Naive thymus-derived CD8-positive, alpha-beta T cell (primary cell): ENCODE measurements around the gene ROBO1. TPM values are rescaled to one million over a fixed set of nuclear protein-coding genes. Genes with fewer than 3 reads are reported as not detected.

Experiments
- ATAC-seq, 2 donors: fragments of 150-1000 bp; cut with Tn5 transposase in 1 of 2; sonication (Bioruptor Pico), chemical (Tn5 transposase) in 1 of 2; 1 replicate in 1 of 2; 2 replicates in 1 of 2; pipeline ENCODE4 v1.10.0; 2021; ENCODE audit warnings: mild to moderate bottlenecking in 2 of 2, moderate library complexity in 2 of 2
- POLR2A ChIA-PET: fragments of 350-600 bp; sonication (Branson Sonifier 250); formaldehyde crosslinking; loops from one replicate; lab custom pipeline; 2021; ENCODE audit warnings: antibody characterized with exemption; lab: Charles Lee
- DNase-seq, 10 donors: peaks; one replicate each; pipeline versions ENCODE4 v3.0.0 to v3.0.0-alpha.2; 2020 to 2022
- H3K27ac Mint-ChIP-seq, 10 donors: one replicate each; pipeline ENCODE4 v1.8.0; 2020 to 2022; ENCODE audit warnings: mild to moderate bottlenecking in 10 of 10, mixed read lengths in 10 of 10, moderate library complexity in 4 of 10, inconsistent platforms in 1 of 10
- H3K27me3 Mint-ChIP-seq, 5 donors: one replicate each; pipeline ENCODE4 v1.8.0; 2021 to 2022; ENCODE audit warnings: mixed read lengths in 5 of 5
- H3K36me3 Mint-ChIP-seq, 3 donors: one replicate each; pipeline ENCODE4 v1.8.0; 2020 to 2022; ENCODE audit warnings: mixed read lengths in 3 of 3, mild to moderate bottlenecking in 2 of 3, inconsistent platforms in 1 of 3
- H3K4me1 Mint-ChIP-seq, 4 donors: one replicate each; pipeline ENCODE4 v1.8.0; 2021 to 2022; ENCODE audit warnings: mixed read lengths in 4 of 4
- H3K4me3 Mint-ChIP-seq, 10 donors: one replicate each; pipeline ENCODE4 v1.8.0; 2020 to 2022; ENCODE audit warnings: mild to moderate bottlenecking in 10 of 10, mixed read lengths in 10 of 10, moderate library complexity in 6 of 10, inconsistent platforms in 1 of 10
- H3K9me3 Mint-ChIP-seq, 9 donors: one replicate each; pipeline ENCODE4 v1.8.0; 2020 to 2022; ENCODE audit warnings: mixed read lengths in 9 of 9, mild to moderate bottlenecking in 3 of 9, inconsistent platforms in 1 of 9, moderate library complexity in 1 of 9
- polyA plus RNA-seq, 3 donors: library from polyadenylated mRNA; unstranded; fragments of 300-500 nt; fragmentation: Illumina TruSeq; gene quantifications; one replicate each; pipeline ENCODE4 v1.2.3, GENCODE V29; 2021
- total RNA-seq, 8 experiments: library from RNA in 2 of 8; stranded (reverse) in 2 of 8; gene quantifications; one replicate each; pipeline ENCODE4 v1.2.3 and lab custom pipeline; 2021 to 2026

The ROBO1 gene
- total and polyA plus RNA-seq, 5 experiments from 2014 or later: 2.3 to 16.3 (median 12.5) TPM

DNA sequence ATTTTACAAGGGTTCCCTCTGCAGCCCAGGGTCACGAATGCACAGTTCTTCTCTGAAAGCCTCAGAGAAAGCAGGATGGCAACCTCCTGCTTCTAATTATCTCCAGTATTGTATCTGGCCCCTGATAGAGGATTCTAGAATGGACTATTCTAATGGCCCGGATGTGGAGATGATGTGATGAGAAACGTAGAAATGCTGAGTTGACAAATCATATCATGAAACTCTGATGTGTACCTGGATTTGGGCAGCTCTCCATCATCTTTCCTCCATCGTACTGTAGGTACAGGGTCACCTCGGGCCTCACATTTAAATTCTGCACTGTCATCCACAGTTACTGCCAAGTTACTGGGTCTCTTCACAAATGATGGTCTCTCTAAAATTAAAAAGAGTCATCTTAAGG is 1050.8 kb downstream of the ROBO1 start:
- POLR2A ChIA-PET: no interaction called here
- ATAC-seq (no peak), DNase-seq (no peak)
- H3K27ac Mint-ChIP-seq: no peak overlapping the region
- no peaks in the 10 kb centered on the region for H3K36me3 Mint-ChIP-seq
- H3K4me3 Mint-ChIP-seq: no peak overlapping the region
- H3K27me3 Mint-ChIP-seq: no peaks in the 10 kb centered on the region
- peaks cover 0 to 16% (median 4%) of the 10 kb centered on the region in 9 donors for H3K9me3 Mint-ChIP-seq
- peaks cover 0 to 15% (median 4%) of the 10 kb centered on the region in 4 donors for H3K4me1 Mint-ChIP-seq

DNA sequence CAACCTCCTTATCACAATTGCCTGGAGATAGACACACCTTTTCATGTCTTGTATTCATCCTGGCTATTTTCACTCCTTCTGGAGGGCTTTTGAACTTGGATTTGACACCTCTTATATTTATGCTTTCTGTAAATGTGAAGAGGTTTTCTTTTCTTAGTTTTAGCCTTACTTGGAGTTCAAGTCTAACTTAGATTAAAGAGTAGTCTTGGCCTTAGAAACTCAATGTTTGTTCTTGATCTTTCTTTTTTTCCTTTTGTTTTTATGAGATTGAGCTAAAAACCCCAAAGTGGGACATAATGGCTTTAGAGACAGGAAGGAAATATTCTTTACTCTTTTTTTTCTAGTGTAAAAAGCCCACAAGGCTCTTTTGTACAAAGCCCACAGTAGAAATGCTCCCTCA is 1054.9 kb downstream of the ROBO1 start:
- H3K4me1 Mint-ChIP-seq: peaks cover 0 to 16% (median 6%) of the 10 kb centered on the region in 4 donors
- H3K9me3 Mint-ChIP-seq: peaks cover 0 to 18% (median 4%) of the 10 kb centered on the region in 9 donors
- H3K27ac Mint-ChIP-seq: peak overlapping the region in 8 of 10 donors; percentile 5 to 92 (median 68)
- POLR2A ChIA-PET: no interaction called here
- H3K36me3 Mint-ChIP-seq: no peaks in the 10 kb centered on the region
- DNase-seq (peak in 3 of 10 donors; percentile 21 to 54 (median 31)), ATAC-seq (peak; percentile 46 to 84)
- H3K27me3 Mint-ChIP-seq: no peaks in the 10 kb centered on the region
- peak overlapping the region in 7 of 10 donors; percentile 15 to 77 (median 51) for H3K4me3 Mint-ChIP-seq

DNA sequence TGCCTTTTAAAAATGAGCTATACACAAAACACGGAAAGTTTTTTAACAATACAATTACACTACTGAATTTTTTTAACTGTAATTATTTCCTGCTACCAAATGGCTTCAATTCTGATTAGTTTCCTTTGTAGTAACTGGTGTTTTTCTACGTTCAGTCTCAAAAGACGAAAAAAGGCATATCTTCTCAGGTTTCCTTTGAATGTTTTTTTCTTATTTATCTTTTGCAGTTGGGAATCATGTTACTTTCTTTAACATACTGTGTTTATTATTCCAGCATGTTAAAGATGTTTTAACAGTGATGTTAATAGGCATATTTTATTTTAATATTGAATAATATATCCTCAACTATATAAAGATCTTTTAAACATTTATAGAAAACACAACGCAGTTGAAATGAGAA is 1055.5 kb downstream of the ROBO1 start:
- Mint-ChIP-seq H3K4me3 (peak overlapping the region in 4 of 10 donors; percentile 11 to 30 (median 13)), H3K9me3 (peaks cover 0 to 14% (median 4%) of the 10 kb centered on the region in 9 donors), H3K27ac (peak overlapping the region in 7 of 10 donors; percentile 4 to 92 (median 46)), H3K4me1 (peaks cover 0 to 22% (median 8%) of the 10 kb centered on the region in 4 donors), H3K36me3 (no peaks in the 10 kb centered on the region), H3K27me3 (no peaks in the 10 kb centered on the region)
- POLR2A ChIA-PET: interaction anchor here (0.7 kb wide), 1 partner anchor 86 kb away, joined by 7 read pairs; no protein-coding TSS in a partner anchor
- no peak for ATAC-seq
- DNase-seq: no peak

DNA sequence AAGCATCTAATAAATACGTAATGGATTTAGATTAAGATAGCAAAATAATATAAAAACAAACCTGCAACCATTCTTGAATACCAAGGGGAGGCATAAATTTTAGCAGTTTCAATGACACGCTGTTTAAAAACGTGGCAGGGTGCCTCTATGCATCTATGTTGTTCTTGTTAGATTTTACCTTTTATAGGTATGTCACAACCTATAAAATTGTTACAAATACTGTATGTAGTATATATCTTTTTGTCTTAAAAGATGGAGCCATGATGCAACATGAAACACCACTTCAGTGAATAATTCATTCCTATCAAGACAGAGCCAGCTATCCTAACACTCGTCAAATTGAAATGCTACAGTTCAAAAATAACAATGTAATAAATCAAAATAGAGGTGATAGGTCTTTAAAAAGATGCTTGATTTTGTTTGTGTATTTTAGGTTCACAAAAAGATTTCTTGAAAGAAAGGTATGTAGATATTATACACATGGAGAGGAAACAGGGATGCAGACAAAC is 1059.2 kb downstream of the ROBO1 start:
- no peaks in the 10 kb centered on the region for H3K36me3 Mint-ChIP-seq
- DNase-seq (no peak), ATAC-seq (no peak)
- peaks cover 0 to 28% (median 11%) of the 10 kb centered on the region in 4 donors for H3K4me1 Mint-ChIP-seq
- POLR2A ChIA-PET: no interaction called here
- H3K27me3 Mint-ChIP-seq: no peaks in the 10 kb centered on the region
- no peak overlapping the region for H3K27ac Mint-ChIP-seq
- H3K4me3 Mint-ChIP-seq: no peak overlapping the region
- peaks cover 0 to 8% (median 0%) of the 10 kb centered on the region in 9 donors for H3K9me3 Mint-ChIP-seq

DNA sequence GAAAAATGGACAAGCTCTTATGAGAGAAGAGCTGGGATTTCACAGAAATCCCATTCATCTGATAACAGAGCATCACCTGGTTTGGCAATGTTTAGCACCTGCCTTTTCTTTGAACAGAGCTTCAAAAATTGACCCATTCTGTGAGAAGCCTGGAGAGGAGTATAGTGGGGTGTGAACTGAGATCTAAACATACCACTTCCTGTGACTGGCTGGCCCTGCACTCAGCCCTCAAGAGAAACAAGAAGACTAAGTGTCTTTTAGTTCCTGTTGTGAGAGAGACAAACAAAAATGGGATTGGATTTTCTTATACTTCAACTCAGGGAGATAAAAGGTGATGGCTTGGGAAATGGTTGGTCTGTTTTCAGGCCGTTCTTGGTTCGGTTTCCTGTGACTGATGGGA is 1060.2 kb downstream of the ROBO1 start:
- peak overlapping the region in 7 of 10 donors; percentile 14 to 58 (median 33) for H3K4me3 Mint-ChIP-seq
- ATAC-seq (peak; percentile 46 to 61), DNase-seq (peak in 2 of 10 donors; percentile 13 to 33)
- POLR2A ChIA-PET: no interaction called here
- peaks cover 0 to 18% (median 10%) of the 10 kb centered on the region in 4 donors for H3K4me1 Mint-ChIP-seq
- H3K27me3 Mint-ChIP-seq: no peaks in the 10 kb centered on the region
- peak overlapping the region in 9 of 10 donors; percentile 10 to 86 (median 44) for H3K27ac Mint-ChIP-seq
- H3K36me3 Mint-ChIP-seq: no peaks in the 10 kb centered on the region
- H3K9me3 Mint-ChIP-seq: peaks cover 0 to 8% (median 0%) of the 10 kb centered on the region in 9 donors

DNA sequence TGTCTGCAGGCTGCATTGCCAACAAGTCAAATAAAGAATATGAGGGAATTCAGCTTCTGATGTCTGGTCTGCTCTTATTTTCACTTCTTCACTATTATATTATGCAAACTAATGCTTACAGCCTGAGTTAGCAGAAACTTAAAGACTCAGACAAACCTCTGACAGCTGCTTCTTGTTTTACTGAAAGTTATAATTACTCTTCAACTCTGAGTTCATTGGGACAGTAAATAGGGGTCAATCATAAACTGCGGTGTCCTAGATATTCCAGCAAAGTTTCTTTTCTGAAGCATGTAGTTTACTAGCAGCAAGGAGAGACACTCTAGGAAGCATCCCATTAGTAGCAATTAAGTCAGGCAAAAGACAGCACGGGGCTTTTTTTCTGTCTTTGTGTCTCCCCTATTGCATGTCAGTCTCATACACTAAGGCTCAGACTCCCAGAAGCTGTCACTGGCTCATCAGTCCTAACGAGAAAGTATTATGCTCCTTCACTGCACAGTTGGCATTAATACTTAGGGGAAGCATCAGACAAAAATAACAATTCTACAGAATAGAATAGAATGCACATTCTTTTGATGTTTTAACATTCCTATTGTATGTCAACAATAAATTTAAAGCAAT is 1060.8 kb downstream of the ROBO1 start:
- DNase-seq: no peak
- H3K27ac Mint-ChIP-seq: peak overlapping the region in 5 of 10 donors; percentile 43 to 84 (median 45)

DNA sequence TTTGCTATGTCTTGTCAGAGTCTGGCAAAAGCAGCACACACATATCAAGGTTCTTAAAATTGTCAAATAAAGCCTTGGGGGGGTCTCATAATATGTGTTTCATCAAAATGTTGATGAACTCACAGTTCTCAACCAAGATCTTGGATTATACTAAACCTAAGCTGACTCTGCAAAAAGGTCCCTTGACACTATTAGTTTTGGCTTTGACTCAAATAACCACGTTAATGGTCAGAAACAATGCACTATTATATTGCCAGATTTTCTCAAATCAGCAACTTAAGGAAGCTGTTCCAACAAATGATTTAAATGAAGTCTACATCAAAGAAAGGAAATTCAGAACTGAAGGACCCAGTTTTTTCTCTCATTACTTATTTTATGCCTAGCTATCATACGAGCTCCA is 1063.9 kb downstream of the ROBO1 start:
- POLR2A ChIA-PET: no interaction called here
- no peak for DNase-seq
- no peak overlapping the region for H3K27ac Mint-ChIP-seq
- peaks cover 0 to 11% (median 0%) of the 10 kb centered on the region in 9 donors for H3K9me3 Mint-ChIP-seq
- ATAC-seq: no peak
- H3K27me3 Mint-ChIP-seq: no peaks in the 10 kb centered on the region
- H3K36me3 Mint-ChIP-seq: no peaks in the 10 kb centered on the region
- no peak overlapping the region for H3K4me3 Mint-ChIP-seq
- H3K4me1 Mint-ChIP-seq: peaks cover 0 to 15% (median 8%) of the 10 kb centered on the region in 4 donors

More for the DNA sequence above, 1060.8 kb downstream of the ROBO1 start:
- H3K36me3 Mint-ChIP-seq: no peaks in the 10 kb centered on the region
- ATAC-seq: no peak
- H3K4me3 Mint-ChIP-seq: peak overlapping the region in 1 of 10 donors; percentile 33
- POLR2A ChIA-PET: no interaction called here
- H3K9me3 Mint-ChIP-seq: peaks cover 0 to 8% (median 0%) of the 10 kb centered on the region in 9 donors
- H3K4me1 Mint-ChIP-seq: peaks cover 0 to 16% (median 8%) of the 10 kb centered on the region in 4 donors
- H3K27me3 Mint-ChIP-seq: no peaks in the 10 kb centered on the region

DNA sequence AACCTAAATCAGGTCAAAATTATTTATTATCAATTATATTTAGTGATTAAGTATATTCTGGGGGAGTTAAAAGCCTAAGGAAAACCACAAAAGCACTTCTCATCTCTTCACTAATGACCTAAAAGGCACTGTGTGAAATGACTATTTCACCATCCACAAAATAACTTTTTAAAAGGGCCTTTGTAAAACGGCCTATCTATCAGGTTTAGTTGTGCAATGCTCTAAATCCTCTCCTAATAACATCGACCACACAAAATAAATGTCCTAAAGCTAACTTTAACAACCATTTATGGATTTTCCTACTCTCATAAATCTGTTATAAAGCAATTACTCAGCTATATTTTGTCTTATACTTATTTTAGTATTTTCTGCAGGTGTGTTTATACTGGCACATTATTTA is 1066.3 kb downstream of the ROBO1 start:
- H3K36me3 Mint-ChIP-seq: no peaks in the 10 kb centered on the region
- ATAC-seq (no peak), DNase-seq (no peak)
- peaks cover 0 to 3% (median under 1%) of the 10 kb centered on the region in 4 donors for H3K4me1 Mint-ChIP-seq
- no peak overlapping the region for H3K27ac Mint-ChIP-seq
- no peak overlapping the region for H3K4me3 Mint-ChIP-seq
- POLR2A ChIA-PET: no interaction called here
- H3K9me3 Mint-ChIP-seq: peaks cover 0 to 7% (median 0%) of the 10 kb centered on the region in 9 donors
- no peaks in the 10 kb centered on the region for H3K27me3 Mint-ChIP-seq

DNA sequence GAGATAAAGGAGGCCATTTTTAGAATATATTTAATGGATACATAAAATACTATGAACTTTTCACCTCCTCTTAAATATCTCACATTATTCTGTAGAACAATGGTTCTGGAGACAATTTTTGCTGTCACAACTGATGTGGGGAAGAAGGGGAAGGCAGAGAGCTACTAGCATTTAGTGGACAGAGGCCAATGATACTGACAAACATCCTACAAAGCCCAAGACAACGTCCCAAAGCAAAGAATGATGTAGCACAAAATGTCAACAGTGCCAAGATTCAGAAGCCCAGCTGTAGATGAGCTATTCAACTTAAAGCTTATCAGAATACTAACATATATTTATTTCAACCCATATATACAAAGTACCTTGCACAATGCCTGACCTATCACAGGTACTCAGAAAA is 1069.4 kb downstream of the ROBO1 start:
- H3K27me3 Mint-ChIP-seq: no peaks in the 10 kb centered on the region
- H3K27ac Mint-ChIP-seq: no peak overlapping the region
- POLR2A ChIA-PET: no interaction called here
- DNase-seq (no peak), ATAC-seq (no peak)
- no peaks in the 10 kb centered on the region for H3K4me1 Mint-ChIP-seq
- H3K36me3 Mint-ChIP-seq: no peaks in the 10 kb centered on the region
- peaks cover 0 to 5% (median 0%) of the 10 kb centered on the region in 9 donors for H3K9me3 Mint-ChIP-seq
- no peak overlapping the region for H3K4me3 Mint-ChIP-seq

DNA sequence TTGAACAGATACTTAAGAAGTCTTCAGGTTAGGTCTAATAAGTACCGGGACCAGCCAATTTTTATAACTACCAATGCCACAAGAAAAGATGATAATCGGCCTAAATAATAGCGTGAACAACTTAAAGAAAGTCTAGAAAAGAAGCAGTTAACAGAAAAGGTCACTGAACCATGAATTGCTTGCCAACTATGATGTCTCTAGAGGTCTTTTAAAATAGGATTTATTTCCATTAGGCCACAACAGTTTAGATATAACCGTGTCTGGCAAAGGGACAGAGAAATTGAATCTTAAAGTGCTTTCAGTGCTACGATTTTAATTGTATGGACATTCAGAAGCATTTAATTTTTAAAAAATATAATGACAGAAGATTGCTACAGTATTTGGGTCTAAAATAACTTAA is 1070.4 kb downstream of the ROBO1 start:
- DNase-seq (no peak), ATAC-seq (no peak)
- POLR2A ChIA-PET: no interaction called here
- Mint-ChIP-seq H3K4me1 (no peaks in the 10 kb centered on the region), H3K27ac (no peak overlapping the region), H3K27me3 (no peaks in the 10 kb centered on the region), H3K4me3 (no peak overlapping the region), H3K36me3 (no peaks in the 10 kb centered on the region), H3K9me3 (peaks cover 0 to 9% (median 0%) of the 10 kb centered on the region in 9 donors)

DNA sequence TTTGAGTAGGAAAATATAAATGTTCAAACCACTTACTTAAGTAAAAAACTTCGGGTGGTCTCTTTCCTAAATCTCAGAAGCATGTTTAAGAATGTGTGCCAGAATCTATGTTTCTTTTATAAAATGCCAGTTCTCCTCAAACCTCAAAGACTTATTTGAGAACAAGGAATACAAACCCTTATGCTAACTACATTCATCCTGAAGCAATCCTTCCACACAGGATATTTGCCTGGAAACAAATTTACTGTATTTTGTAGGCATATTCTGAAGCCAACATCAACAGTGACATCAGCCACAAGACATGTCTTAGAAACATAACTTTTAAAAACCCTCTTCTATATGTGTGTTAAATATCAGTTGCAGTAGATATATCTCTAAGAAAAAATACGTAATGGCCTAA is 1077.0 kb downstream of the ROBO1 start:
- Mint-ChIP-seq H3K36me3 (no peaks in the 10 kb centered on the region), H3K4me1 (no peaks in the 10 kb centered on the region), H3K27ac (no peak overlapping the region), H3K9me3 (peaks cover 0 to 4% (median 0%) of the 10 kb centered on the region in 9 donors), H3K4me3 (no peak overlapping the region), H3K27me3 (no peaks in the 10 kb centered on the region)
- POLR2A ChIA-PET: no interaction called here
- ATAC-seq (no peak), DNase-seq (no peak)

DNA sequence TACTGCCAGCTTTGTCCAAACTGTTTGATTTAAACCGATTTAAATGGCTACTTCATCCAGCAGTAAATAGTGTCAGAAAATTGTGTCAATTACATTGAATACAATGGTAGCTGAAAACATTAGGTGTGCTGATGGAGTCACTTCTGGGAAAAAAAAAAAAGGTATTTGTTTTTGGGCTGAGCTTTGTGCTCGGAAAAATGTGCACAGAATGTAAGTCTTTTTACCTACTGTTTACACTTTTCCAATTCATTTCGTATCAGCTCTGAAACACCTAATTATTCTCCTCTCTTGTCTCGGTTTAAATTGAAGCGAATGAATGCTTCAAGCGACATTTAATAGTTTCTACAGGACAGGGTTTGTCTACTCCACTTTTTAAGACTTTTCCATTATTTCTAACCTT is 1078.4 kb downstream of the ROBO1 start:
- DNase-seq (no peak), ATAC-seq (no peak)
- Mint-ChIP-seq H3K9me3 (peaks cover 0 to 4% (median 0%) of the 10 kb centered on the region in 9 donors), H3K36me3 (peaks cover 0 to 2% (median 0%) of the 10 kb centered on the region in 3 donors), H3K27me3 (no peaks in the 10 kb centered on the region), H3K4me3 (no peak overlapping the region), H3K4me1 (no peaks in the 10 kb centered on the region), H3K27ac (no peak overlapping the region)
- POLR2A ChIA-PET: no interaction called here

DNA sequence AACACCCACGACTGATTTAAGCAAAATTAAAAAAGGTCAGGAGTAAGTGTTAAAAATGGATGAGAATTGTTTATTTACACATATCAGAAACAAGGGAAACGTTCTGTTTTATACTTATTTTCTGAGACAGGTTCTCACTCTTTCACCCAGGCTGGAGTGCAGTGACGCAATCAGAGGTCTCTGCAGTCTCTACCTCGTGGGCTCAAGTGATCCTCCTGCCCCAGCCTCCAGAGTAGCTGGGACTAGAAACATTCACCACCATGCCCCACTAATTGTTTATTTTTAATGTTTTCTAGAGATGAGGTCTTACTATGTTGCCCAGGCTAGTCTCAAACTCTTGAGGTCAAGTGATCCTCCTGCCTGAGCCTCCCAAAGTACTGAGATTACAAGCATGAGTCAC is 1080.3 kb downstream of the ROBO1 start:
- POLR2A ChIA-PET: no interaction called here
- Mint-ChIP-seq H3K9me3 (peaks cover 0 to 3% (median 0%) of the 10 kb centered on the region in 9 donors), H3K36me3 (peaks cover 0 to 2% (median 0%) of the 10 kb centered on the region in 3 donors), H3K4me3 (no peak overlapping the region), H3K27ac (no peak overlapping the region), H3K27me3 (no peaks in the 10 kb centered on the region), H3K4me1 (no peaks in the 10 kb centered on the region)
- ATAC-seq (no peak), DNase-seq (no peak)
